NB4 (cell line): ENCODE data around the gene ELL.
A peak's percentile ranks its signal among the peaks of the same experiment; 100 is the strongest.

ENCODE experiments used
- POLR2A ChIP-seq: IDR thresholded peaks from 2 replicates; pipeline ENCODE4 v1.6.1; 2011; ENCODE audit warnings: mild to moderate bottlenecking; ENCODE audit not compliant: insufficient read length; ENCODE audit errors: extremely low read depth
- TF ChIP-seq, protein P1 (sequence below): IDR thresholded peaks from 2 replicates; pipeline ENCODE4 v1.6.1; 2011; ENCODE audit warnings: low read depth, low read length
- TF ChIP-seq, protein P2 (sequence below): IDR thresholded peaks from one replicate; pipeline ENCODE4 v1.5.1; 2012; ENCODE audit warnings: low read depth, low read length

- TF ChIP-seq, protein P1, sequence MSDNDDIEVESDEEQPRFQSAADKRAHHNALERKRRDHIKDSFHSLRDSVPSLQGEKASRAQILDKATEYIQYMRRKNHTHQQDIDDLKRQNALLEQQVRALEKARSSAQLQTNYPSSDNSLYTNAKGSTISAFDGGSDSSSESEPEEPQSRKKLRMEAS = no peak
- TF ChIP-seq, protein P2, sequence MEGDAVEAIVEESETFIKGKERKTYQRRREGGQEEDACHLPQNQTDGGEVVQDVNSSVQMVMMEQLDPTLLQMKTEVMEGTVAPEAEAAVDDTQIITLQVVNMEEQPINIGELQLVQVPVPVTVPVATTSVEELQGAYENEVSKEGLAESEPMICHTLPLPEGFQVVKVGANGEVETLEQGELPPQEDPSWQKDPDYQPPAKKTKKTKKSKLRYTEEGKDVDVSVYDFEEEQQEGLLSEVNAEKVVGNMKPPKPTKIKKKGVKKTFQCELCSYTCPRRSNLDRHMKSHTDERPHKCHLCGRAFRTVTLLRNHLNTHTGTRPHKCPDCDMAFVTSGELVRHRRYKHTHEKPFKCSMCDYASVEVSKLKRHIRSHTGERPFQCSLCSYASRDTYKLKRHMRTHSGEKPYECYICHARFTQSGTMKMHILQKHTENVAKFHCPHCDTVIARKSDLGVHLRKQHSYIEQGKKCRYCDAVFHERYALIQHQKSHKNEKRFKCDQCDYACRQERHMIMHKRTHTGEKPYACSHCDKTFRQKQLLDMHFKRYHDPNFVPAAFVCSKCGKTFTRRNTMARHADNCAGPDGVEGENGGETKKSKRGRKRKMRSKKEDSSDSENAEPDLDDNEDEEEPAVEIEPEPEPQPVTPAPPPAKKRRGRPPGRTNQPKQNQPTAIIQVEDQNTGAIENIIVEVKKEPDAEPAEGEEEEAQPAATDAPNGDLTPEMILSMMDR = no peak
- peak; percentile 31 for TF ChIP-seq POLR2A
Measured at GRCh38 chr19:18417250-18418028, 104.4 kb downstream of the ELL start.
